HG03378 (cell line): ENCODE data around the gene SCYGR6.
"Not testable (repeated sequence)": the region's sequence is repeated elsewhere in the genome, so short reads cannot be mapped to it uniquely, and the experiment has no call there.

Experiments used
- ATAC-seq: cut with Tn5 transposase; IDR thresholded peaks from one replicate; pipeline ENCODE4 v1.9.1; 2021; ENCODE audit warnings: mild to moderate bottlenecking, moderate library complexity; ENCODE audit not compliant: unreplicated experiment

Gene SCYGR6, protein sequence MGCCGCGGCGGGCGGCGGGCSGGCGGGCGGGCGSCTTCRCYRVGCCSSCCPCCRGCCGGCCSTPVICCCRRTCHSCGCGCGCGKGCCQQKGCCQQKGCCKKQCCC

DNA sequence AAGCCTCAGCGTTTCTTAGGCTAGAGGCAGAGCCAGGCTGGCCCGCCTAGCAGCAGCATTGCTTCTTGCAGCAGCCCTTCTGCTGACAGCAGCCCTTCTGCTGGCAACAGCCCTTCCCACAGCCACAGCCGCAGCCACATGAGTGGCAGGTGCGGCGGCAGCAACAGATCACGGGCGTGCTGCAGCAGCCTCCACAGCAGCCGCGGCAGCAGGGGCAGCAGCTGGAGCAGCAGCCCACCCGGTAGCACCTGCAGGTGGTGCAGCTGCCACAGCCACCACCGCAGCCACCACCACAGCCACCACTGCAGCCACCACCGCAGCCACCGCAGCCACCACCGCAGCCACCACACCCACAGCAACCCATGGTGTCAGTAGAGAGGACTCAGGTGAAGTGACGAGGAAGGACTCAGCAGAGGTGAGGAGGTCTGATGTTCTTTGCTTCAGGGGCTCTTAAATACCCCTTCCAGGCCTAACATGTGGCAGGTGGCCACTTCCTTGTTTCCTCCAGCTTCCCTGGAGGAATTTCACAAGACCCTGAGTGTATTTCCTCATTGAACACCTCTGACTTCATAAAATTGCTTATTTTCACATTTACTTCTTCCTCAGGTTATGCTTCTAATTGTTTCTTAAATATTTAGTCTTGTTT is at the start of gene SCYGR6:
Gene SCYGR6, minus strand, starts transcription at position 364 of the 646 bp plus-strand sequence. Its CDS starts 0 bp downstream, at position 364.
- ATAC-seq = no peak

DNA sequence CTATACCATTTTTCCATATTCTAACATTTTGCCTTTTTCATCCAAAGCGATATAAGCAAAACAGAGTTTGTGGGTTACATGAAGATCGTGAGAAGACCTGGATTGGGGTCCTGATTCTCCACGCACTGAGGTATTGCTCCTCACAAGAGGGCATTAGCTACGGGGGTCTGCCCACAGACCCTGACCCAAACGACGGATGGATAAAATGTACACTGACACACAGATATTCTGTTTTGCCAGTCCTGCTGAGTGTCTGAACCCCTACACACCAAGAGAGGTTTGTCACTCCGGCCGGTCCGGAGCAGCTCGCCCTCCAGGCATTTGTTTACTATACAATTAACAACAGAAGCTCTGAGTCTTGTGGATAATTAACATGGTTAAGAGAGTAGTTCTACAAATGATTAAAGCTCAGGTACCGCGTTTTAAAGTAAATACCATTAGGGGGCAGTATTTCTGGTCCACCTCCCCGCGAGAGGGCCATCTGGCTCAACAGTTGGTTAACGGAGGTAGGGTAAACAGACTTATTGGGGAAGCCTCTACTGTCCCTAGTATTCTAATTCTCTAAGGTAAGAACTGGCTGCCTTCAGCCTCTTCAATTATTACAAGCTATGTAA is 49.6 kb upstream of the SCYGR6 start:
- ATAC-seq = no peak

DNA sequence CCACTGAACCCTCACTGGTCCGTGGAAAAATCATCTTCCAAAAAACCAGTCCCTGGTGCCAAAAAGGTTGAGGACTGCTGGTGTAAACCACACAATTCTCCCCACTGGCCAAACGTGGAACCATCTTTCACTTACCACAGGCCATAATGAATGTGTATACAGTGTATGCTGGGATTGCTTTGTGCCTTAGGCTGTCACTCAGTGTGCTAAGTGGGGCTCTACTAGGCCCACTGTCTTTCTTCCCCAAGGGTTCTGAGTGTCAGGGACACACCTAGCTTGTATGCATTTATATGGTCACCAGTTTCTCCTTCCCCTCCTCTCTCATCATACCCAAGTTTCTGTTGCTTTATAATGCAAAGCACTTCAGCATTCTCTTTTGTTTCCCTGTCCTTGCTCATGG is 48.4 kb upstream of the SCYGR6 start:
- no peak for ATAC-seq

DNA sequence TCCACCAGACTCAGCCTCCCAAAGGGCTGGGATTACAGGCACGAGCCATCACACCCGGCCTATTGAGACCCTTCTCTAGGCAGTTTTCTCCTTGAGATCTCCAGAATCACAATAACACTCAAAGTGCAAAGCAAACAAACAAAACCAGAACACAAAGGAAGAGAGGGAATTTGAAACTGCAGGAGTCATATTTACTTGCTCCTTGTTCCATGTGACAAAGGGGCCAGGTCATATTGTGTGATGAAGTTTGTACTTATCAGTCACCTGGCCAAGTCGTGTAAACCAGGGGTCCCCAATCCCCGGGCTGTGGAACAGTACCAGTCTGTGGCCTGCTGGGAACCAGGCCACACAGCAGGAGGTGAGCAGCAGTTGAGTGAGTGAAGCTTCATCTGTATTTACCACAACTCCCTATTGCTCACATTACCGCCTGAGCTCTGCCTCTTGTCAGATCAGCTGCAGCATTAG is 47.7 kb upstream of the SCYGR6 start:
- no peak for ATAC-seq

DNA sequence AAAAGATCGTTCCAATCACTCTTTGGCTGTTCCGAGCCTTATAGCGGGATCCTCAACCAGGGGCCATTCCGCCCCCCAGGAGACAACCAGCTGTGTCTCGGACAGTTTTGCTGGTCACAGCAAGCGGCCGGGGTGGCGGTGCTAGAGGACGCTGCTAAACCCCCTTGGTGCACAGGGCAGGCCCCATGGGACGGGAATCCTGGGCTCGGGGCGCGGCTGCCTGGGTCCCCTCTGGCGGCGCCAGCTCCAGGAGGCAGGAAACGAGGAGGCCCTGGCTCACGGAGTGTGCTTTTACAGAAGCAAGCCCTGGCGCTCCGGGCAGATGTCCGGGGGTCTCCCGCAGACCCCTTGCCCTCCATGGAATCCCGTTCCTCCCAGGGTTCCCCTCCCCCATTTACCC is 43.3 kb upstream of the SCYGR6 start:
- ATAC-seq = no peak

DNA sequence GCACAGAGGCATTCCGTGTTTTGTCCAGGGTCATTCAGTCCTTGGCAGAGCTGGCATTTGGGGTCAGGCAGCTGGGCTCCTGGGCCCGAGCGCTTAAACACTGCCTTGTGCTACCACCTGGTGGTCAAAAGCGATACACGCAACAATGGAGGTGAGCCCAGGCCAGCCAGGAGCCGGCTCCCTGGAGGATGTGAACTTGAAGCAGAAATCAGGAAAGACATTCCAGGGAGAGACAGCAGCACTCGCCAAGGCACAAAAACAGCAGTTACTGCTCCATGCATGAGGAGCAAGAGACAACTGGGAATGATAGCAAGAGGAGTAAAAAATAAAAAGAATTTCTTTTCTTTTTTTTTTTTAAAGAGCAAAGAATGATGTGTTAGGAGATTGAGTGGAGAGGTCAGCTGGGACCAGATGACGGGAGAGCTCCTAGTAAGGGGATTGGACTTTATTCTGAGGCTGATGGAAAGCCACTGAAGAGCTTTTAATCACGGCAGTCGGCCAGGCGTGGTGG is 41.9 kb upstream of the SCYGR6 start:
- ATAC-seq = peak; percentile 98

DNA sequence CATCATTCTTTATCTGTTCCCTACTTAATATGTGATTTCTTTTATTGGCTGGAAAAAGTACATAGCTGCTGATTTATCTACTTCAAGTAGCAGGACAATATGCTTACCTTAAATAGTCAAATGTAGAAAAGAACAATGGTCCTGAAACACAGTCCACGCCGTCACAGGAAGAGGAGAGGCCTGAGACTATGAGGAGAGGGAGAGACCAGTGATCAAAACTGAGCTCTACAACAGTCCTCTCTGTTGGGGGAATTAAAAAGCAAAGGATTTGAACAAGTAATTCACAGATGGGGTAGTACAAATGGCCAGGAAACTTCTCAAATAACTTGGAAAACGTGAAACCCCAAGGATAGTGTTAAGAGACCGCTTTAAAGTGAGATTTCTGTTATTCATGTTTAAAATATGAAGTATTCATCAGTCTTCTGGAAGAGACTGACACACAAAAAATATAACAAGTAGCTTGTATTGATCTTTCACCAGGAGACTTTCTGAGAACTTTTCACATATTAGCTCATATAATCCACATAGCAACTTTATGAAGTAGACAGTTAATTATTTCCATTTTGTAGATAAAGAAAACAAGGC is 41.3 kb upstream of the SCYGR6 start:
- no peak for ATAC-seq

DNA sequence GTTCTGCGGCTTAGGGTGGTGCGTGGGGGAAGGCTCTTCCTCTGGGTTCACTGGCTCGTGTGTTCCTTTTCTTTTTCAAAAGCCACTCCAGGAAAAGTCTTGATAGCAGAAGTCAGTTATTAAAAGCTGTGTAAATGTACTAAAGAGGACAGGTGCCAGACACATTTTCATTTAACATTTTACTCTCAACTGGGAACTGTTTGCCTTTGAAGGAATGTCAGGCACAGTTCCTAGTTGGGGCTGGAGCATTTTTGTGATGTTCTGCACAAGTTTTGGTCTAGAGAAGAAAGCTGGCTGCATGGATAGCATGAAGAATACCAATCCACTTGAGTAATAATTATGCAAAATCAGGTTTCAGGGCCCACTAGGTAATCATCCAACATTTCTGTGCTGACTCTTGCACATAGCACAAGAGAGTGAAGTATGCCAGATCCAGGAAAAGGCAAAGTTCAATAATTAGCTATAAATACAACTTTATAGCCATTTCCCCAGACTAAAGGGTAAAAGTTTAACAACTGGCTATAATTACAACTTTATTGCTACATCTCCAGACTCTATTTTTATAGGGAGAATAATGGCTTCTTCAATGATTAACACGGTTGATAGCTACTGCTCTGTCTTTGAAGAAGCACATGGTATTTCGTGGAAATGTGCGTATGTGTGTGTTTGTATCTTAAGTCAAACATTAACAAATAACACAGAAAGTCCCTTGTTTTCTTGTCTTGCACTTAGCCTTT is 37.4 kb upstream of the SCYGR6 start:
- ATAC-seq = no peak

DNA sequence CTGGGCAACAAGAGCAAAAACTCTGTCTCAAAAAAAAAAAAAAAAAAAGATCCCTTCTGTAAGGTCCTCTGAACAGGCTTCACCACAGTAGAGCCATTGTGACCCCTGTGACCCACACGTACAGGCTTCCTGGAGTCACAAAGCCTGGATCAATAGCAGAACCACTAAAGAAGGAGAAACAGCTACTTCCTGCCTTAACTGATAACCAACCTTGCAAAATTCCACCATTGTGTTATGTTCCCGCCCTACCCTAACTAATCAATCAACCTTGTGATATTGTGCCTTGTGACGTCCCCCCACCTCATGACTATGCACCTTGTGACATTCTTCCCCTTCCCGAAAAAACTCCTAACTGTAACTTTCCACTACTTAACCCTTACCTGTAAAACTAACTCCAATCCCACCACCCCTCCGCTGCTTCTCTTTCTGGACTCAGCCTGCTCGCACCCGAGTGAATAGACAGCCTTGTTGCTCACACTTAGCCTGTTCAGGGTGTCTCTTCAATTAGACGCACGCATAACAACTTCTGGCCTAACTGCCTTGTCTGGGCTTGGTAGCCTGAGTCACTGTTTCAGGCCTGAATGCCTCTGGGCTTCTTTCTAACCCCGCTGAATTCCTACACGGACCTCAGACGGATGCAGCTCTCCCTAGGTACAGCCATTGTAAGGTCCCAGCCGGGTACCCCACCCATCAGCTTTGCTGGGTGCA is 35.0 kb upstream of the SCYGR6 start:
- no peak for ATAC-seq

DNA sequence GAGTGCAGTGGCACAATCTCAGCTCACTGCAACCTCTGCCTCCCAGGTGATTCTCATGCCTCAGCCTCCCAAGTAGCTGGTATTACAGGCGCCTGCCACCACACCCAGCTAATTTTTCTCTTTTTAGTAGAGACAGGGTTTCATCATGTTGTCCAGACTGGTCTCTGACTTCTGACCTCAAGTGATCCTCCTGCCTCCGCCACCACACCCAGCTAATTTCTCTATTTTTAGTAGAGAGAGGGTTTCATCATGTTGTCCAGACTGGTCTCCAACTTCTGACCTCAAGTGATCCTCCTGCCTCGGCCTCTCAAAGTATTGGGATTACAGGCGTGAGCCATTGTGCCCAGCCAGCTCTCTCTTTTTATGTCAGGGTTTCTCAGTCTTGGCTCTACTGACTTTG is 31.7 kb upstream of the SCYGR6 start:
- ATAC-seq = not testable (repeated sequence)

DNA sequence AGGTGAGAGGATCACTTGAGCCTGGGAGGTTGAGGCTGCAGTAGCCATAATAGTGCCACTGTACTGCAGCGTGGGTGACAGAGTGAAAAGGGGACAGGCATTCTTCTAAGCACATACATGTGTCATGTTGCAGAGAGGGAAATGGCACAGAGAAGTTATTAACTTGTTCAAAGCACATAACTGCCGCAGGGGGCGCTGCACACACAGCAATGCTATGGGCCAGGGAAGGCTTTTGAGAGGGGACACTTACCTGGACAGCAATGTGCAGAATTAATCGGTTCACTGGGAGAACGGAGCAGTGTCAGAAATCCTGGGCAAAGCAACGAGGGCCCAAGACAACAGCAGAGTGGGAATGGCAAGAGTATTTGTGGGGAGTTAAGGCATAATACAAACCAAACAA is 23.5 kb upstream of the SCYGR6 start:
- no peak for ATAC-seq

DNA sequence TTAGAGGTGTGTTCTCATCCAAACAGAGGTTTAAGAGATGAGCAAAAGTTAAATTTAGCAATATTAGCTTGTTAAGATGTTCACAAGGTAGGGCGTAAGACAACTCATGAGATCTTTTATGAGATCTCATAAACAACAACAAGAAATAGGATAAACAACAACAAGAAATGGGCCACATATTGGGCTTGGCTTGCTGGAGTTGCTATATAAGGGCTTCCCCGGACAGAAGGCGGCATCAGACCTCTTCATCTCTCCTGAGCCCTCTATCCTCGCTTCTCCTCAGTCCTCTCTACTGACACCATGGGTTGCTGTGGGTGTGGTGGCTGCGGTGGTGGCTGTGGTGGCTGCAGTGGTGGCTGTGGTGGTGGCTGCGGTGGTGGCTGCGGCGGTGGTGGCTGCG is 21.0 kb upstream of the SCYGR6 start, which contains the start of gene SCYGR8:
Gene SCYGR8, plus strand, starts transcription at position 301 of the 400 bp plus-strand sequence. Its CDS starts 0 bp downstream, at position 301.
- no peak for ATAC-seq

DNA sequence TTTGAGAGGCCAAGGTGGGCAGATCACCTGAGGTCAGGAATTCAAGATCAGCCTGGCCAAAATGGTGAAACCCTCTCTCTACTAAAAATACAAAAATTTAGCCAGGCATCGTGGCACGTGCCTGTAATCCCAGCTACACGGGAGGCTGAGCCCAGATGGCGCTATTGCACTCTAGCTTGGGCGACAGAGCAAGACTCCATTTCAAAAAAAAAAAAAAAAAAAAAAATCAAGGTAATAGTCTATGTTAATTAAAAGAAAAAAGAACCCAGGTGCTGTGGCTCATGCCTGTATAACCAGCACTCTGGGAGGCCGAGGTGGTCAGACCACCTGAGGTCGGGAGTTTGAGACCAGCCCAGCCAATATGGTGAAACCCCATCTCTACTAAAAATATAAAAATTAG is 16.1 kb upstream of the SCYGR6 start:
- ATAC-seq = not testable (repeated sequence)

DNA sequence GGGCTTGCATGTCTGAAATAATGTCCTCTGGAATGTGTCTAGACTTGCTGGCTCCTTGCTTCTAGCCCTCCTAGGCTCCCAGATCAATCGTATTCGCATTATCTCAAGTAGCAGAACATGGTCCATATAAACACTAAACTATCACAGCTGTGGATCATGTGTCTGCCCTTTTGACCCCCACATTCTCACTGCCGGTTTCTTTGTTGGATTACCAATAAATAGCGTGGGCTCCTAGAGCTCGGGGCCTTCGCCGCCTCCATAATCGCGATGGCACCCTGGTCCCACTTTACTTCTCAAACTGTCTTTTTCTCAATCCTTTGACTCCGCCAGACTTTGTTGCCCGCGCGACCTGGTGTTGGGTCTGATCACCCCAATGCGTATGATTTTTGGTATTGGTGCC is 14.8 kb upstream of the SCYGR6 start:
- no peak for ATAC-seq

DNA sequence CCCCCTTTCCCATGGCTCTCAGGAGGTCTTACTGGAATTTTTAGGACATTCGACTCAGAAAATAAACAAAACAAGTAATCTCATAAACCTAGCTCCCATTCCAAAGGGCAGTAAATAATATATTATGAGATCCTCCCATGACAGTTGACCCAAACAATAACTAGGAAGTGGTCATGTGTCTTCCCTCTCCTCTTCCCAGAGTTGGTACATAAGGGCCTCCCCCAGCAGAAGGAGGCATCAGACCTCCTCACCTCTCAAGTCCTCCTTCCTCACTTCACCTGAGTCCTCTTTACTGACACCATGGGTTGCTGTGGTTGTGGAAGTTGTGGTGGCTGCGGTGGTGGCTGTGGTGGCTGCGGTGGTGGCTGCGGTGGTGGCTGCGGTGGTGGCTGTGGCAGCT is 3.5 kb upstream of the SCYGR6 start, which contains the start of gene SCYGR7:
Gene SCYGR7, plus strand, starts transcription at position 301 of the 400 bp plus-strand sequence. Its CDS starts 0 bp downstream, at position 301.
- no peak for ATAC-seq

DNA sequence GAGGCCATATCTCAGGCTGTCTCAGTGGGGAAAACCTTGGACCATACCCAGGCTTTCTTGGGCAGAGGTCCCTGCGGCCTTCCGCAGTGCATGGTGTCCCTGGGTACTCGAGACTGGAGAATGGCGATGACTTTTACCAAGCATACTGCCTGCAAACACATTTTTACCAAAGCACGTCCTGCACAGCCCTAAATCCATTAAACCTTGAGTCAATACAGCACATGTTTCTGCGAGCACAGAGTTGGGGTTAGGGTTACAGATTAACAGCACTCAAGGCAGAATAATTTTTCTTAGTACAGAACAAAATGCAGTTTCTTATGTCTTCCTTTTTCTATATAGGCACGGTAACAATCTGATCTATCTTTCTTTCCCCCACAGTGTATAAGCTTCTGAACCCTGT is 1.7 kb downstream of the SCYGR6 start:
- not testable (repeated sequence) for ATAC-seq

DNA sequence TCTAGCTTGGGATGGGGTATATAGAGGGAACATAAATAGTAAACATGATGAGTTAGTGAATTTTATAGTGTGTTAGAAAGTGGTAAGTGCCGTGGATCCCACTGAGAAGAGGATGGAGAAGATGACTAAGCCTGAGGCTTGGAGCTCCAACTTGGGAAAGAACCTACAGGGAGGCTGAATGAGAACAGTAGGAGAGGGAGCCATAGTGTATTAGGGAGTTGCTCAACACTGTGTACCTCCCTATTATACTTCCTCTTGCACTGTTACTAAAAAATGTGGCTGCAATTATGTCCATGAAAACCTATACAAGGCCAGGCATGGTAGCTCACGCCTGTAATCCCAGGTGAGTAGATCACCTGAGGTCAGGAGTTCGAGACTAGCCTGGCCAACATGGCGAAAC is 3.9 kb downstream of the SCYGR6 start:
- no peak for ATAC-seq

DNA sequence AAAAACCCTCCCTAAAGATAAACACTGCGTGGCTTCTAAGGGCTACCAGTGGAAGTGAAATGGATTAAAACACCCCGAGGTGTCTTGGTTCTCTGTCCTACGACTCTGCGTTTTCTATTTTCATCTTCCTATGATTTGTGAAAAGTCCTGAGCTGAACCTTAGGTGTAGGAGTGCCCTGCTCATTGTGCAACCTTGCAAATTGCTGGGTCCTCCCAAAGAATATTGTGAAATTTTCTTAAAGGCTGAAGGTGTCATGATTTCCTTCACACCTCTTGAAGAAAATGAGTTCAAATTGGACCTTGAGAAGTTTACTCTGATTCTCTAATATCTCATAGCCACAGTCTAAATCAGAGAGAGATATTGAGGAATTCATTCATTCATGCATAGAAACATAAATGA is 4.9 kb downstream of the SCYGR6 start:
- no peak for ATAC-seq

DNA sequence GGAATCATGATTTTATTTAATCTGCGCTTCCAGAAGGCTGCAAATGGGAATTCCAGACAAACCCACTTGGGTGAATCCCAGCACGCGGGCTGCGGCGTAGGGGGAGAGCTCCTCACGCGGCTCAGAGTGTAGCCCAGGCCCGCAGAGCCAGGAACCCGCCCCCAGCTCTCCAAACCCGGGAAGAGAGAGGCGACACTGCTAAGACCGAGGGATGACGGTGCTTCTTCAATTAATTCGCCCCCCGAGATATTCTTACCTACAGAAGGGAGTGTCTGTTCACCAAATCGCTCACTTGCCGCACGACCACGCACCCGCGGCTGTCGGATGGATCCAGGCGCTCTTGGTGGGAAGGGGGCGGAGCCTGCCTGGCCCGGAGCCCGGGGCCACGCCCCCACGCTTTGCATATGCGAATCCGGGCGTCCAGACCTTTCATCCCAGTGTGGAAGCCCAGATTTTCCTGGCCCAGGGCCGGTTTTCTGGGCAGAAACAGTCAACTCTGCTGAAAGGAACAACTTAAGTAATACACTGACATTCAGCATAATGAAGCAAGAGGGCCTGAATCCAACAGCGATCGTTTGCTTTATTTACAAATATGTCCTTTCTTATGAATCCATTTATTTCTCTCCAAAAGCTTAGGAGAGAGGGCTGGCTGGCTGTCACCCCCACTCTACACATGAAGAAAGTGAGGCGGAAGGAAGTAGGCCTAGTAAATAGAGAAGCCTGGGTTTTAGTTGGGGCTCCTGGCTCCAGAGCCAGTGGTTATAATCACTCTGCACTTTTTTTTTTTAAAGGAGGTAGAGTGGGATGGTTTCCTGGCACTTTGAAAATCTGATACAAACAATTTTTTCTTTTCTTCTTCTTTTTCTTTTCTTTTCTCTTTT is 6.6 kb downstream of the SCYGR6 start, which contains the start of gene SLC19A3:
Gene SLC19A3, minus strand, starts transcription at position 342 of the 881 bp plus-strand sequence. CDS start 15,710 bp downstream, outside the sequence.
- ATAC-seq = no peak
